IPS DF 4.7 (cell line): Measurements from ENCODE around the gene GM2A.
"Not testable (repeated sequence)": the region's sequence is repeated elsewhere in the genome, so short reads cannot be mapped to it uniquely, and the experiment has no call there.

Experiments used
- DNase-seq: peaks from one replicate; pipeline ENCODE4 v3.0.0-alpha.2; 2013; ENCODE audit warnings: low spot score; ENCODE audit errors: extremely low read depth

Gene GM2A

GRCh38 chr5:151251001-151251551 lies 1.9 kb upstream of the GM2A start:
- no peak for DNase-seq

GRCh38 chr5:151251621-151252020 lies 1.4 kb upstream of the GM2A start:
- DNase-seq = no peak

- DNase-seq = no peak
Measured at GRCh38 chr5:151253605-151253950, 593 bp downstream of the GM2A start.

- no peak for DNase-seq
Measured at GRCh38 chr5:151254556-151254955, 1.6 kb downstream of the GM2A start.

- DNase-seq = not testable (repeated sequence)
Measured at GRCh38 chr5:151254990-151255389, 2.0 kb downstream of the GM2A start.

GRCh38 chr5:151255621-151256286 lies 2.8 kb downstream of the GM2A start:
- no peak for DNase-seq

- DNase-seq = no peak
Measured at GRCh38 chr5:151257731-151258181, 4.8 kb downstream of the GM2A start.

- no peak for DNase-seq
Measured at GRCh38 chr5:151258201-151258611, 5.2 kb downstream of the GM2A start.

GRCh38 chr5:151258816-151259215 lies 5.8 kb downstream of the GM2A start:
- no peak for DNase-seq

GRCh38 chr5:151259931-151260330 lies 6.9 kb downstream of the GM2A start:
- no peak for DNase-seq

GRCh38 chr5:151262532-151262931 lies 9.5 kb downstream of the GM2A start:
- DNase-seq = no peak

- DNase-seq = no peak
Measured at GRCh38 chr5:151264113-151264512, 11.1 kb downstream of the GM2A start.

GRCh38 chr5:151267491-151268260 lies 14.7 kb downstream of the GM2A start:
- no peak for DNase-seq

GRCh38 chr5:151270599-151270998 lies 17.6 kb downstream of the GM2A start:
- DNase-seq = no peak

- no peak for DNase-seq
Measured at GRCh38 chr5:151271336-151271735, 18.4 kb downstream of the GM2A start.

- no peak for DNase-seq
Measured at GRCh38 chr5:151274666-151275065, 21.7 kb downstream of the GM2A start.

- DNase-seq = no peak
Measured at GRCh38 chr5:151275803-151276202, 22.8 kb downstream of the GM2A start.

GRCh38 chr5:151278845-151279244 lies 25.9 kb downstream of the GM2A start:
- DNase-seq = no peak

- no peak for DNase-seq
Measured at GRCh38 chr5:151280443-151280842, 27.5 kb downstream of the GM2A start.

GRCh38 chr5:151281001-151281639 lies 28.1 kb downstream of the GM2A start:
- DNase-seq = no peak

GRCh38 chr5:151283120-151283825 lies 30.3 kb downstream of the GM2A start:
- no peak for DNase-seq
